Measurements from ENCODE around the gene CYP2A7.
"Not testable (repeated sequence)": the region's sequence is repeated elsewhere in the genome, so short reads cannot be mapped to it uniquely, and the experiment has no call there.

- TF ChIP-seq, protein P1, sequence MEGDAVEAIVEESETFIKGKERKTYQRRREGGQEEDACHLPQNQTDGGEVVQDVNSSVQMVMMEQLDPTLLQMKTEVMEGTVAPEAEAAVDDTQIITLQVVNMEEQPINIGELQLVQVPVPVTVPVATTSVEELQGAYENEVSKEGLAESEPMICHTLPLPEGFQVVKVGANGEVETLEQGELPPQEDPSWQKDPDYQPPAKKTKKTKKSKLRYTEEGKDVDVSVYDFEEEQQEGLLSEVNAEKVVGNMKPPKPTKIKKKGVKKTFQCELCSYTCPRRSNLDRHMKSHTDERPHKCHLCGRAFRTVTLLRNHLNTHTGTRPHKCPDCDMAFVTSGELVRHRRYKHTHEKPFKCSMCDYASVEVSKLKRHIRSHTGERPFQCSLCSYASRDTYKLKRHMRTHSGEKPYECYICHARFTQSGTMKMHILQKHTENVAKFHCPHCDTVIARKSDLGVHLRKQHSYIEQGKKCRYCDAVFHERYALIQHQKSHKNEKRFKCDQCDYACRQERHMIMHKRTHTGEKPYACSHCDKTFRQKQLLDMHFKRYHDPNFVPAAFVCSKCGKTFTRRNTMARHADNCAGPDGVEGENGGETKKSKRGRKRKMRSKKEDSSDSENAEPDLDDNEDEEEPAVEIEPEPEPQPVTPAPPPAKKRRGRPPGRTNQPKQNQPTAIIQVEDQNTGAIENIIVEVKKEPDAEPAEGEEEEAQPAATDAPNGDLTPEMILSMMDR (IDR thresholded peaks at IDR 0.05): not testable (repeated sequence)
- not testable (repeated sequence) for TF ChIP-seq POLR2A (IDR thresholded peaks at IDR 0.05); POLR2AphosphoS5 (IDR thresholded peaks at IDR 0.05; ENCODE audit: insufficient read depth in 1 of 2, low read depth in 1 of 2)
Observed at GRCh38 chr19:40832431-40832790, 49.6 kb downstream of the CYP2A7 start.

Measured in vagina (tissue), 2 donors.